Right lobe of liver (tissue), 4 donors: ENCODE measurements around the gene LNX1.

Experiments
- POLR2A ChIP-seq: fragments of 450-650 bp; IDR thresholded peaks from one replicate; pipeline ENCODE4 v1.6.1; 2017; ENCODE audit warnings: antibody characterized with exemption, mild to moderate bottlenecking
- TF ChIP-seq, protein P1 (sequence below), 4 donors: fragments of 200-600 bp in 3 of 4; fragments of 450-650 bp in 1 of 4; IDR thresholded peaks; one replicate each; pipeline versions ENCODE4 v1.5.1 to v1.8.0; 2016 to 2022; ENCODE audit warnings: antibody characterized with exemption in 4 of 4, mild to moderate bottlenecking in 2 of 4
- donor health status: DM: no; HTN: no; CAD: no.
- donor health status: DM: no; HTN: no; CAD: no.
- donor health status: DM: no; HTN: yes; CAD: no.

- TF ChIP-seq, protein P1, sequence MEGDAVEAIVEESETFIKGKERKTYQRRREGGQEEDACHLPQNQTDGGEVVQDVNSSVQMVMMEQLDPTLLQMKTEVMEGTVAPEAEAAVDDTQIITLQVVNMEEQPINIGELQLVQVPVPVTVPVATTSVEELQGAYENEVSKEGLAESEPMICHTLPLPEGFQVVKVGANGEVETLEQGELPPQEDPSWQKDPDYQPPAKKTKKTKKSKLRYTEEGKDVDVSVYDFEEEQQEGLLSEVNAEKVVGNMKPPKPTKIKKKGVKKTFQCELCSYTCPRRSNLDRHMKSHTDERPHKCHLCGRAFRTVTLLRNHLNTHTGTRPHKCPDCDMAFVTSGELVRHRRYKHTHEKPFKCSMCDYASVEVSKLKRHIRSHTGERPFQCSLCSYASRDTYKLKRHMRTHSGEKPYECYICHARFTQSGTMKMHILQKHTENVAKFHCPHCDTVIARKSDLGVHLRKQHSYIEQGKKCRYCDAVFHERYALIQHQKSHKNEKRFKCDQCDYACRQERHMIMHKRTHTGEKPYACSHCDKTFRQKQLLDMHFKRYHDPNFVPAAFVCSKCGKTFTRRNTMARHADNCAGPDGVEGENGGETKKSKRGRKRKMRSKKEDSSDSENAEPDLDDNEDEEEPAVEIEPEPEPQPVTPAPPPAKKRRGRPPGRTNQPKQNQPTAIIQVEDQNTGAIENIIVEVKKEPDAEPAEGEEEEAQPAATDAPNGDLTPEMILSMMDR (IDR thresholded peaks at IDR 0.05) = no peak
- no peak for TF ChIP-seq POLR2A
Observed at GRCh38 chr4:53480909-53481308, 110.4 kb downstream of the LNX1 start.
